ENCODE measurements around the gene MTOR.

MTOR gene

DNA sequence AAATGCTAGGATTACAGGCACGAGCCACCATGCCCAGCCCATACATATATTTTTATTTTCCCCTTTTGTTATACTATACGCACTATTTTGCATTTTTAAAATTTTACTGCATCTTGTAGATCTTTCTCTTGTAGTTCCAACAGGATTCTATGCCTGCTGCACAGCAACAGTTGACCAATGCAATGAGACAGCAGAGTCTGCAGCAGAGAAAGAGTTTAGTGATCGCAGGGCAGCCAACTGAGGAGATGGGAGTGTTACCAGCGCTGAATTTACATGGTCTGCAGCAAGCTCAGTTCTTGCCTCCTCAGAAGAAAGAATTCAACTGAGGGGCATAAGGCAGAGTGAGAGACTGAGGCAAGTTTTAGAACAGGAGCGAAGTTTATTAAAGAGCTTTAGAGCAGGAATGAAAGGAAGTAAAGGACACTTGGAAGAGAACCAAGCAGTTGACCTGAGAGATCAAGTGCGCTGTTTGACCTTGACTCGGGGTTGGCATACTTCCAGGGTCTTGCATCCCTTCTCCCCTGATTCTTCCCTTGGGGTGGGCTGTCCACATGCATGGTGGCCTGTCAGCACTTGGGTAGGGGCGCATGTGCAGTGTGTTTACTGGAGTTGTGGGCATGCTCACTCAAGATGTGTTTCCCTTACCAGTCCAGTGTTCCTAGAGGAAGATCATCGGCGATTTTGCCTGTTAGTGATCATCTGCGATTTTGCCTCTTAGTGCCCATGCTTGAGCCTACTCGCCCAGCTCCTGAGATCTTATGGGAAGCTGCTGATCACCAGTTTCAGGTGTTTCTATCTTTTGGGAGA is 4.1 kb upstream of the MTOR start:
- Histone ChIP-seq H2AFZ (ENCODE audit: low read depth) (no peak overlapping the region), H3K9ac (no peak overlapping the region), H3K79me2 (ENCODE audit: insufficient read depth, low read depth) (peaks cover 8% of the 10 kb centered on the region; the same call in 1 of the 2 replicates), H3K4me2 (no peak overlapping the region), H3K4me3 (IDR thresholded peaks at IDR 0.05; ENCODE audit: insufficient read depth, low read depth, low read length) (no peak overlapping the region), H3K4me1 (ENCODE audit: low read depth, poor library complexity, severe bottlenecking) (peaks cover 6% of the 10 kb centered on the region), H3K27me3 (ENCODE audit: insufficient read depth, low read depth) (no peaks in the 10 kb centered on the region), H3K27ac (no peak overlapping the region), H4K20me1 (ENCODE audit: insufficient read depth) (no peaks in the 10 kb centered on the region), H3K36me3 (ENCODE audit: insufficient read depth) (no peaks in the 10 kb centered on the region)
- no peak for TF ChIP-seq CTCF (conservative IDR thresholded peaks at IDR 0.05; ENCODE audit: low read depth, low read length)

DNA sequence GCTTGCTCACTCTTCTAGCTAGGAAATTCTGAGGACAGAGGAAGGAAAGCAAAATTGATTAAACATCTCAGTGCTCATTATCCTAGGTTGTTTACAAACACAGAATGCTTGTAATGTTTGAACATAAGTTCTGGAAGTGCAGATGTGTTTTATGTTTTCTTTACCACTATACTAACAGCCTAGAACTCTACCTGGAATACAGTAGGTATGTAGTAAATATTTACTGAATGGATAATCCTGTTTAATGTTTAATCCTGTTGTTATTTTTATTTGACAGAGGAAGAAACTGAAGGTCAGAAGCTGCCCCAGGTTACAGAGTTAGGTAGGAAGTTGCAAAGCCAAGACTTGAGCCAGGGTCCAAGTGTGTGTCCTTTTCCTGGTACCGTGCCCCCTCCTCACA is 6.1 kb downstream of the MTOR start:
- Histone ChIP-seq H3K79me2 (ENCODE audit: insufficient read depth, low read depth) (peaks cover 13% of the 10 kb centered on the region; the same call in 1 of the 2 replicates), H3K36me3 (ENCODE audit: insufficient read depth) (peaks cover 7% of the 10 kb centered on the region; the same call in 1 of the 2 replicates), H3K4me1 (ENCODE audit: low read depth, poor library complexity, severe bottlenecking) (peaks cover 7% of the 10 kb centered on the region), H2AFZ (ENCODE audit: low read depth) (no peak overlapping the region), H3K4me2 (no peak overlapping the region), H3K9ac (no peak overlapping the region), H3K4me3 (IDR thresholded peaks at IDR 0.05; ENCODE audit: insufficient read depth, low read depth, low read length) (no peak overlapping the region), H3K27me3 (ENCODE audit: insufficient read depth, low read depth) (no peaks in the 10 kb centered on the region), H3K27ac (no peak overlapping the region), H4K20me1 (ENCODE audit: insufficient read depth) (no peaks in the 10 kb centered on the region)
- TF ChIP-seq CTCF (conservative IDR thresholded peaks at IDR 0.05; ENCODE audit: low read depth, low read length), result no peak

DNA sequence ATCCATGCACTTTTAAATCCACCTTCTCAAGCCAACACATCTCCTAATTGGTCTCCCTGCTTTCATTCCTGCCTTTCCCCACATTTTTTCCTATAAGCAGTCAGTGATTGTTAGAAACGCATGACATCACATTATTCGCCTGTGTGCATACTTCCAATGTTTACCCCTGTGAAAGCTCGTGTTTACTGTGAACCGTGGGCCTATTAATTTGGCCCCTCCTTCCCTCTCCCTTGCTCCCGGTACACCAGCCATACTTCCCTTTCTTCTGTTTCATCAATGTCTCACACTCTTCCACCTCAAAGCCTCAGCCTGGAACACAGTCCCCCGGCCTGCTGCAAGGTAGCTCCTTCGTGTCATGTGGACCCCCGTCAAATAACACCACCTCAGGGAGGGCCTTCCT is 9.1 kb downstream of the MTOR start:
- H3K4me1 ChIP-seq (ENCODE audit: low read depth, poor library complexity, severe bottlenecking), result no peaks in the 10 kb centered on the region
- H3K4me3 ChIP-seq (IDR thresholded peaks at IDR 0.05; ENCODE audit: insufficient read depth, low read depth, low read length), result no peak overlapping the region
- H2AFZ ChIP-seq (ENCODE audit: low read depth), result no peak overlapping the region
- H3K4me2 ChIP-seq, result no peak overlapping the region
- H3K79me2 ChIP-seq (ENCODE audit: insufficient read depth, low read depth), result no peaks in the 10 kb centered on the region
- TF ChIP-seq CTCF (conservative IDR thresholded peaks at IDR 0.05; ENCODE audit: low read depth, low read length), result no peak
- H3K27me3 ChIP-seq (ENCODE audit: insufficient read depth, low read depth), result no peaks in the 10 kb centered on the region
- H3K27ac ChIP-seq, result no peak overlapping the region
- H4K20me1 ChIP-seq (ENCODE audit: insufficient read depth), result no peaks in the 10 kb centered on the region
- no peak overlapping the region for H3K9ac ChIP-seq
- H3K36me3 ChIP-seq (ENCODE audit: insufficient read depth), result peaks cover 7% of the 10 kb centered on the region; the same call in 1 of the 2 replicates

DNA sequence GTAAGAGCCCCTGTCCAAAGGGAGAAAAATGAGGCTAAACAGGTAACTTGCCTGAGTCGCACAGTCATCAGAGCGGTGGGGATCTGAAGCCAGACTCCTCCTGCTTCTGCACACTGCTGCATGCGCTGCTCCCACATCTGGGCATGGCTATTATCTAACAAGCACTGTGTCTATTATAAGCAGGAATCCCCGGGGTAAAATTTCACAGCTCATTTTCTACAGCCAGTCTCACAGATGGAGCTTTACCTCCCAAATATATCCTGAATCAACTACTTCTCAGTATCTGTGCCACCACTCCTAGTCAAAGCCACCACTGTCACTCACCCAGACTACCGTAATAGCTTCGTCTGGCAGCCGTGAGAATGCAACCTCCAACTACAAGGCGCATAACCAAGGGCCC is 9.8 kb downstream of the MTOR start:
- H3K27me3 ChIP-seq (ENCODE audit: insufficient read depth, low read depth), result no peaks in the 10 kb centered on the region
- H4K20me1 ChIP-seq (ENCODE audit: insufficient read depth), result no peaks in the 10 kb centered on the region
- H2AFZ ChIP-seq (ENCODE audit: low read depth), result no peak overlapping the region
- H3K9ac ChIP-seq, result no peak overlapping the region
- no peaks in the 10 kb centered on the region for H3K4me1 ChIP-seq (ENCODE audit: low read depth, poor library complexity, severe bottlenecking)
- H3K36me3 ChIP-seq (ENCODE audit: insufficient read depth), result peaks cover 7% of the 10 kb centered on the region; the same call in 1 of the 2 replicates
- no peak overlapping the region for H3K27ac ChIP-seq
- H3K79me2 ChIP-seq (ENCODE audit: insufficient read depth, low read depth), result no peaks in the 10 kb centered on the region
- no peak for TF ChIP-seq CTCF (conservative IDR thresholded peaks at IDR 0.05; ENCODE audit: low read depth, low read length)
- no peak overlapping the region for H3K4me3 ChIP-seq (IDR thresholded peaks at IDR 0.05; ENCODE audit: insufficient read depth, low read depth, low read length)
- no peak overlapping the region for H3K4me2 ChIP-seq

All from KMS-11 (cell line).